NB4 (cell line): ENCODE data around the gene TBX21.

Experiments used
- DNase-seq: peaks from one replicate; pipeline ENCODE4 v3.0.0; 2010; ENCODE audit warnings: low read depth
- H3K4me3 ChIP-seq: one replicate; pipeline ENCODE4 v1.5.1; 2011; ENCODE audit warnings: mild to moderate bottlenecking, low read depth, low read length, moderate library complexity
- CTCF ChIP-seq: IDR thresholded peaks from one replicate; pipeline ENCODE4 v1.5.1; 2012; ENCODE audit warnings: low read depth, low read length
- MAX ChIP-seq: IDR thresholded peaks from 2 replicates; pipeline ENCODE4 v1.6.1; 2011; ENCODE audit warnings: low read depth, low read length
- MYC ChIP-seq: IDR thresholded peaks from 2 replicates; pipeline ENCODE4 v1.6.1; 2011; ENCODE audit warnings: low read depth, low read length
- POLR2A ChIP-seq: IDR thresholded peaks from 2 replicates; pipeline ENCODE4 v1.6.1; 2011; ENCODE audit warnings: mild to moderate bottlenecking; ENCODE audit not compliant: insufficient read length; ENCODE audit errors: extremely low read depth

The TBX21 gene

GRCh38 chr17:47774987-47775580, 42.0 kb downstream of the TBX21 start:
- DNase-seq, result no peak
- TF ChIP-seq MAX (no peak), POLR2A (no peak), CTCF (no peak), MYC (no peak)

GRCh38 chr17:47776330-47777197, 43.5 kb downstream of the TBX21 start:
- peak; percentile 67 for DNase-seq
- TF ChIP-seq POLR2A (no peak), CTCF (peak; percentile 77)
- no peak overlapping the region for H3K4me3 ChIP-seq

More at GRCh38 chr17:47774987-47775580, 42.0 kb downstream of the TBX21 start:
- H3K4me3 ChIP-seq, result no peak overlapping the region

GRCh38 chr17:47778184-47778635, 45.2 kb downstream of the TBX21 start:
- no peak for TF ChIP-seq MAX
- no peak for TF ChIP-seq CTCF
- TF ChIP-seq MYC, result no peak
- no peak for TF ChIP-seq POLR2A
- no peak overlapping the region for H3K4me3 ChIP-seq
- DNase-seq, result no peak

GRCh38 chr17:47781397-47781796, 48.4 kb downstream of the TBX21 start:
- no peak for TF ChIP-seq CTCF
- no peak for TF ChIP-seq POLR2A
- DNase-seq, result no peak
- H3K4me3 ChIP-seq, result no peak overlapping the region

- no peak overlapping the region for H3K4me3 ChIP-seq
- DNase-seq, result peak; percentile 64
- TF ChIP-seq MYC (no peak), MAX (no peak), CTCF (no peak), POLR2A (no peak)
Measured at GRCh38 chr17:47785538-47786123, 52.6 kb downstream of the TBX21 start.
